ENCODE data around the gene KAT2B.

Gene KAT2B

DNA sequence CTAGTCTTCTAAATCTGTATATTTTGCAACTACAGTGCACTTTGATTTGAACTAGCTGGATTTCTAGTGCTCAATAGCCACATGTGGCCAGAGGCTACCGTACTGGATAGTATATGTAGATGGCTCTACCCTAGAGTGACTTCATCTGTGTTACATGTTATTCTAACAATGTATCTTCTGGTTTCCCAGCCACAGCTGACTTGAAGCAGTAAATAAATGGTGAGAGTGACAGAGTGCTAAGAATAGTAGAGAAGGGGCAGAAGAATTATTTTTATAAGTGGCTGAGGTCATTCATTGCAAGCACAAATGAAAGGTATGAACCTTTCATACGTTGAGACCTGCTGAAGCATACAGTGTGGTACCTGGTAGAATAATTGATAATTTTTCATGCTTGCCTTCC lies 30.9 kb downstream of the KAT2B start:
- Histone ChIP-seq H3K27ac (ENCODE audit: low read length) (no peak overlapping the region), H2AFZ (ENCODE audit: low read depth, low read length) (no peak overlapping the region), H3K79me2 (ENCODE audit: low read length) (0 out of 2 replicates have a peak, but pooled peaks cover 3% of the 10 kb centered on the region)

GRCh38 chr3:20072422-20072821 lies 32.2 kb downstream of the KAT2B start:
- Histone ChIP-seq H3K4me2 (ENCODE audit: low read length) (no peak overlapping the region), H3K9ac (ENCODE audit: low read length) (no peak overlapping the region), H3K27ac (ENCODE audit: low read length) (no peak overlapping the region), H3K36me3 (replicated peaks; ENCODE audit: low read depth, low read length) (peaks cover 3% of the 10 kb centered on the region), H3K9me3 (ENCODE audit: insufficient read depth, low read length) (no peaks in the 10 kb centered on the region), H3K79me2 (ENCODE audit: low read length) (0 out of 2 replicates have a peak, but pooled peaks cover 3% of the 10 kb centered on the region), H3K4me1 (ENCODE audit: low read length) (no peaks in the 10 kb centered on the region), H3K4me3 (ENCODE audit: low read length) (no peak overlapping the region), H3K27me3 (ENCODE audit: low read depth, low read length) (no peaks in the 10 kb centered on the region), H4K20me1 (ENCODE audit: insufficient read depth, low read length) (no peaks in the 10 kb centered on the region), H2AFZ (ENCODE audit: low read depth, low read length) (no peak overlapping the region)
- no peak for TF ChIP-seq EZH2phosphoT487 (IDR thresholded peaks at IDR 0.05; ENCODE audit: low read depth)
- TF ChIP-seq, protein P1, sequence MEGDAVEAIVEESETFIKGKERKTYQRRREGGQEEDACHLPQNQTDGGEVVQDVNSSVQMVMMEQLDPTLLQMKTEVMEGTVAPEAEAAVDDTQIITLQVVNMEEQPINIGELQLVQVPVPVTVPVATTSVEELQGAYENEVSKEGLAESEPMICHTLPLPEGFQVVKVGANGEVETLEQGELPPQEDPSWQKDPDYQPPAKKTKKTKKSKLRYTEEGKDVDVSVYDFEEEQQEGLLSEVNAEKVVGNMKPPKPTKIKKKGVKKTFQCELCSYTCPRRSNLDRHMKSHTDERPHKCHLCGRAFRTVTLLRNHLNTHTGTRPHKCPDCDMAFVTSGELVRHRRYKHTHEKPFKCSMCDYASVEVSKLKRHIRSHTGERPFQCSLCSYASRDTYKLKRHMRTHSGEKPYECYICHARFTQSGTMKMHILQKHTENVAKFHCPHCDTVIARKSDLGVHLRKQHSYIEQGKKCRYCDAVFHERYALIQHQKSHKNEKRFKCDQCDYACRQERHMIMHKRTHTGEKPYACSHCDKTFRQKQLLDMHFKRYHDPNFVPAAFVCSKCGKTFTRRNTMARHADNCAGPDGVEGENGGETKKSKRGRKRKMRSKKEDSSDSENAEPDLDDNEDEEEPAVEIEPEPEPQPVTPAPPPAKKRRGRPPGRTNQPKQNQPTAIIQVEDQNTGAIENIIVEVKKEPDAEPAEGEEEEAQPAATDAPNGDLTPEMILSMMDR (IDR thresholded peaks at IDR 0.05; ENCODE audit: low read depth, low read length): no peak

More for the DNA sequence above, 30.9 kb downstream of the KAT2B start:
- H3K9me3 ChIP-seq (ENCODE audit: insufficient read depth, low read length): no peaks in the 10 kb centered on the region
- no peaks in the 10 kb centered on the region for H3K4me1 ChIP-seq (ENCODE audit: low read length)
- H4K20me1 ChIP-seq (ENCODE audit: insufficient read depth, low read length): no peaks in the 10 kb centered on the region
- no peak overlapping the region for H3K4me2 ChIP-seq (ENCODE audit: low read length)
- no peak for TF ChIP-seq EZH2phosphoT487 (IDR thresholded peaks at IDR 0.05; ENCODE audit: low read depth)
- TF ChIP-seq, protein P1 (IDR thresholded peaks at IDR 0.05; ENCODE audit: low read depth, low read length): no peak
- H3K4me3 ChIP-seq (ENCODE audit: low read length): no peak overlapping the region
- no peak overlapping the region for H3K9ac ChIP-seq (ENCODE audit: low read length)
- peaks cover 3% of the 10 kb centered on the region for H3K36me3 ChIP-seq (replicated peaks; ENCODE audit: low read depth, low read length)
- H3K27me3 ChIP-seq (ENCODE audit: low read depth, low read length): no peaks in the 10 kb centered on the region

- no peak overlapping the region for H3K9ac ChIP-seq (ENCODE audit: low read length)
- H3K9me3 ChIP-seq (ENCODE audit: insufficient read depth, low read length): no peaks in the 10 kb centered on the region
- no peak overlapping the region for H3K27ac ChIP-seq (ENCODE audit: low read length)
- no peaks in the 10 kb centered on the region for H3K4me1 ChIP-seq (ENCODE audit: low read length)
- no peaks in the 10 kb centered on the region for H4K20me1 ChIP-seq (ENCODE audit: insufficient read depth, low read length)
- no peak overlapping the region for H3K4me2 ChIP-seq (ENCODE audit: low read length)
- no peaks in the 10 kb centered on the region for H3K27me3 ChIP-seq (ENCODE audit: low read depth, low read length)
- H2AFZ ChIP-seq (ENCODE audit: low read depth, low read length): no peak overlapping the region
- 0 out of 2 replicates have a peak, but pooled peaks cover 3% of the 10 kb centered on the region for H3K79me2 ChIP-seq (ENCODE audit: low read length)
- H3K4me3 ChIP-seq (ENCODE audit: low read length): no peak overlapping the region
- H3K36me3 ChIP-seq (replicated peaks; ENCODE audit: low read depth, low read length): peaks cover 3% of the 10 kb centered on the region
- no peak for TF ChIP-seq EZH2phosphoT487 (IDR thresholded peaks at IDR 0.05; ENCODE audit: low read depth)
- TF ChIP-seq, protein P1 (IDR thresholded peaks at IDR 0.05; ENCODE audit: low read depth, low read length): no peak
Measured at GRCh38 chr3:20073068-20073467, 32.8 kb downstream of the KAT2B start.

GRCh38 chr3:20073683-20074082 lies 33.4 kb downstream of the KAT2B start:
- Histone ChIP-seq H3K4me3 (ENCODE audit: low read length) (no peak overlapping the region), H4K20me1 (ENCODE audit: insufficient read depth, low read length) (no peaks in the 10 kb centered on the region), H3K27ac (ENCODE audit: low read length) (no peak overlapping the region), H3K27me3 (ENCODE audit: low read depth, low read length) (no peaks in the 10 kb centered on the region), H3K9me3 (ENCODE audit: insufficient read depth, low read length) (no peaks in the 10 kb centered on the region), H3K36me3 (replicated peaks; ENCODE audit: low read depth, low read length) (peaks cover 3% of the 10 kb centered on the region), H3K4me2 (ENCODE audit: low read length) (no peak overlapping the region), H3K9ac (ENCODE audit: low read length) (no peak overlapping the region), H3K79me2 (ENCODE audit: low read length) (0 out of 2 replicates have a peak, but pooled peaks cover 3% of the 10 kb centered on the region), H2AFZ (ENCODE audit: low read depth, low read length) (no peak overlapping the region), H3K4me1 (ENCODE audit: low read length) (no peaks in the 10 kb centered on the region)
- TF ChIP-seq EZH2phosphoT487 (IDR thresholded peaks at IDR 0.05; ENCODE audit: low read depth): no peak
- TF ChIP-seq, protein P1 (IDR thresholded peaks at IDR 0.05; ENCODE audit: low read depth, low read length): no peak
